Measurements from ENCODE around the gene FLYWCH2. TPM values are rescaled to one million over a fixed set of nuclear protein-coding genes. Genes with fewer than 3 reads are reported as not detected.
A peak's percentile ranks its signal among the peaks of the same experiment; 100 is the strongest.

FLYWCH2 gene
- total and polyA plus RNA-seq, 2 of the 13 experiments (the other 11 are each of a cell fraction or from before 2014, with no cell fraction given), result 16.9 to 19.8 TPM

DNA sequence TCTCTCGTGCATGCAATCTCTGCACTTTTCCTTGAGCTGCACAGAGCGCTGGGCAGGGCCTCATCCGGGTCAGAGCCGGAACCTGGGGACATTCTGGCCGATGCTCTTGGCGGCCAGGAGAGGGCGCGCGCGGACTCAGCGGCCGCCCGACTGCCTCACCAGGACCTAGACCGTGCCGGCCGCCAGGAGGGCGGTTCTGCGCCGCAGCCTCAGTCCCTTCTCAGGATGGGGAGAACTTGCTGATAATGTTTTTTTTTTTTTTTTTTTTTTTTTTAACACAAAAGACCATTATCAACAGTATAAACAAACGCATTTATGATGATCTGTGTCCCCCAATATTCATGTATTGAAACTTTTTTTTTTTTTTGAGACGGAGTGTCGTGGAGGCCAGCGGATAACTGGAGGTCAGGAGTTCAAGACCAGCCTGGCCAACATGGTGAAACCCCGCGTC lies 8.1 kb upstream of the FLYWCH2 start (continued):
- TF ChIP-seq ZNF512B (CRISPR knock-in tag; IDR thresholded peaks at IDR 0.05; ENCODE audit: borderline replicate concordance) (no peak), ZNF292 (CRISPR knock-in tag; IDR thresholded peaks at IDR 0.05; ENCODE audit: borderline replicate concordance, low read depth) (no peak), ARNT (IDR thresholded peaks at IDR 0.05) (no peak), RCOR2 (CRISPR knock-in tag; IDR thresholded peaks at IDR 0.05) (0 out of 2 replicates have a peak, but pooled peaks have one; percentile 62), MEF2D (CRISPR knock-in tag; IDR thresholded peaks at IDR 0.05) (no peak), HOXD1 (CRISPR knock-in tag; IDR thresholded peaks at IDR 0.05) (no peak), ZNF674 (CRISPR knock-in tag; IDR thresholded peaks at IDR 0.05; ENCODE audit: low read depth) (no peak), MXI1 (IDR thresholded peaks at IDR 0.05; ENCODE audit: borderline replicate concordance, low read depth, low read length) (peak; percentile 33; the same call in 1 of the 3 replicates), ZNF770 (CRISPR knock-in tag; IDR thresholded peaks at IDR 0.05) (0 out of 2 replicates have a peak, but pooled peaks have one; percentile 14), PHF20 (CRISPR knock-in tag; IDR thresholded peaks at IDR 0.05) (no peak), NR2F6 (IDR thresholded peaks at IDR 0.05) (no peak), NR2F6 (CRISPR knock-in tag; IDR thresholded peaks at IDR 0.05) (peak; percentile 47; the same call in 1 of the 2 replicates), PAF1 (CRISPR knock-in tag; IDR thresholded peaks at IDR 0.05) (no peak), SMC3 (IDR thresholded peaks at IDR 0.05; ENCODE audit: low read length) (peak; percentile 34; the same call in 1 of the 2 replicates), MTA1 (CRISPR knock-in tag; IDR thresholded peaks at IDR 0.05; ENCODE audit: borderline replicate concordance) (peak; percentile 53; the same call in 1 of the 2 replicates), TMF1 (CRISPR knock-in tag; IDR thresholded peaks at IDR 0.05; ENCODE audit: low read depth) (no peak), POGZ (CRISPR knock-in tag; IDR thresholded peaks at IDR 0.05) (no peak; the same call in 1 of the 2 replicates), ZNF24 (IDR thresholded peaks at IDR 0.05) (no peak), ZNF784 (CRISPR knock-in tag; IDR thresholded peaks at IDR 0.05; ENCODE audit: borderline replicate concordance) (no peak), ZNF317 (CRISPR knock-in tag; IDR thresholded peaks at IDR 0.05) (no peak), ZZZ3 (CRISPR knock-in tag; IDR thresholded peaks at IDR 0.05; ENCODE audit: borderline replicate concordance) (0 out of 2 replicates have a peak, but pooled peaks have one; percentile 42), ZC3H13 (CRISPR knock-in tag; IDR thresholded peaks at IDR 0.05) (no peak)
- TF ChIP-seq, protein P1, sequence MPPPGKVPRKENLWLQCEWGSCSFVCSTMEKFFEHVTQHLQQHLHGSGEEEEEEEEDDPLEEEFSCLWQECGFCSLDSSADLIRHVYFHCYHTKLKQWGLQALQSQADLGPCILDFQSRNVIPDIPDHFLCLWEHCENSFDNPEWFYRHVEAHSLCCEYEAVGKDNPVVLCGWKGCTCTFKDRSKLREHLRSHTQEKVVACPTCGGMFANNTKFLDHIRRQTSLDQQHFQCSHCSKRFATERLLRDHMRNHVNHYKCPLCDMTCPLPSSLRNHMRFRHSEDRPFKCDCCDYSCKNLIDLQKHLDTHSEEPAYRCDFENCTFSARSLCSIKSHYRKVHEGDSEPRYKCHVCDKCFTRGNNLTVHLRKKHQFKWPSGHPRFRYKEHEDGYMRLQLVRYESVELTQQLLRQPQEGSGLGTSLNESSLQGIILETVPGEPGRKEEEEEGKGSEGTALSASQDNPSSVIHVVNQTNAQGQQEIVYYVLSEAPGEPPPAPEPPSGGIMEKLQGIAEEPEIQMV (CRISPR knock-in tag; IDR thresholded peaks at IDR 0.05; ENCODE audit: low read depth), result no peak

All from HepG2 (cell line).